ENCODE measurements around the gene TOX2.

Gene TOX2

DNA sequence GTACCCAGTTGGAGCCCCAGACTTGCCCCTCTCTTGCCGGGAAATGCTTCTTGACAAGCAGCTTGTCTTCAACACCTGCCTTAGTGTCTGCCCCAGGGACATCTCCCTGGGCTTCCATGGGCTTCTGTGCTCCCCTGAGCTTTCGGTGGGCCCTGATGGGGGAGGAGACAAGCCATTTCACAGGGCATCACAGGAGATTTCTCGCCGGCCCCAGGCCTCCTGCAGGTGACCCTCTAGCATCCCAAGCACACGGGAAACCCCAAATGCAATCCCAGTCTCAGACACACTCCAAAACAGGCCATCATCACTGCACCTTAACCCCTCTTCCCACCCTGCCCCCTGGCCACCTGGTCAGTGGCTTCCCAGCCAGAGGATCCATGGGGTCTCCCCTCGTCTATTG lies 197.8 kb downstream of the TOX2 start:
- TF ChIP-seq, protein P1, sequence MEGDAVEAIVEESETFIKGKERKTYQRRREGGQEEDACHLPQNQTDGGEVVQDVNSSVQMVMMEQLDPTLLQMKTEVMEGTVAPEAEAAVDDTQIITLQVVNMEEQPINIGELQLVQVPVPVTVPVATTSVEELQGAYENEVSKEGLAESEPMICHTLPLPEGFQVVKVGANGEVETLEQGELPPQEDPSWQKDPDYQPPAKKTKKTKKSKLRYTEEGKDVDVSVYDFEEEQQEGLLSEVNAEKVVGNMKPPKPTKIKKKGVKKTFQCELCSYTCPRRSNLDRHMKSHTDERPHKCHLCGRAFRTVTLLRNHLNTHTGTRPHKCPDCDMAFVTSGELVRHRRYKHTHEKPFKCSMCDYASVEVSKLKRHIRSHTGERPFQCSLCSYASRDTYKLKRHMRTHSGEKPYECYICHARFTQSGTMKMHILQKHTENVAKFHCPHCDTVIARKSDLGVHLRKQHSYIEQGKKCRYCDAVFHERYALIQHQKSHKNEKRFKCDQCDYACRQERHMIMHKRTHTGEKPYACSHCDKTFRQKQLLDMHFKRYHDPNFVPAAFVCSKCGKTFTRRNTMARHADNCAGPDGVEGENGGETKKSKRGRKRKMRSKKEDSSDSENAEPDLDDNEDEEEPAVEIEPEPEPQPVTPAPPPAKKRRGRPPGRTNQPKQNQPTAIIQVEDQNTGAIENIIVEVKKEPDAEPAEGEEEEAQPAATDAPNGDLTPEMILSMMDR (IDR thresholded peaks at IDR 0.05; ENCODE audit: borderline replicate concordance, control extremely low read depth, extremely low read depth, insufficient read depth, missing control alignments) = no peak
- in situ Hi-C loops (cut with MboI; ENCODE audit: low sequenced_read_pairs, unreplicated experiment) = loop anchor here (10.0 kb wide), 1 partner anchor 72 kb away; the partner anchor contains the start of gene JPH2
- no peak for DNase-seq (ENCODE audit: low spot score)

DNA sequence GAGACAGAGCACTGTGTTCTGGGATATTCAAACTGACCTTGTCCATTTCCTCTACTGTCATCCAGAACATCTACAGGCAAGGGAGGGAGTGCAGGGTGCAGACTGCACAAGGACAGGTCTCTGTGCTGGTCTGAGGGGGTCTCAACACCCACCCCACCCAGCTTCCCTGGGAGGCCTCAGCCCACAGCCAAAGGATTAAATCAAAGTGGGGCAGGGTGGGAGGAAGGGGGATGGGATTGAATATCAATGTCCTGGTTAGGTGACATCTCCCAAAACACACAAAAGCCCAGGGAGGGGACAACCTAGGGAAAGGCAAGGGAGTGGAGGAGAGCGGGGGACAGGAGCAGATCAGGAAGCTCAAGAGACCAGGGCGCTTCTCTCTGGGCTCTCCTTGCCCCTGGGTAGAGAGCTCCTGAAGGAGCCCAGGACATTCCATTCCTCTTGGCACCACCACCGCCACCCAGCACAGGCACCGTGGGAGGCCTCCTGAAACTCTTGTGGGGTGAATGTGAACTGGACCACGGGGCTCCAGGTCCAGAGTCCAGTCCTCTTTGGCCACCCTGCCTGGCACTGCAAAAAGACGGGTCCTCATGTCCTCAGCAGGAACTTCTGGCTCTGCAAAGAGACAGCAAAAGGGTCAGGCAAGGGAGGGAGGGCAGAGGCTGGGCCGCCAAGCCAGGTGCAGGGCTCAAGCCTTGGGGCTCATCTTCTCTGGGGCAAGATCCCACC lies 198.4 kb downstream of the TOX2 start:
- TF ChIP-seq, protein P1 (IDR thresholded peaks at IDR 0.05; ENCODE audit: borderline replicate concordance, control extremely low read depth, extremely low read depth, insufficient read depth, missing control alignments) = no peak
- in situ Hi-C loops (cut with MboI; ENCODE audit: low sequenced_read_pairs, unreplicated experiment) = loop anchor here (10.0 kb wide), 1 partner anchor 72 kb away; the partner anchor contains the start of gene JPH2
- no peak for DNase-seq (ENCODE audit: low spot score)

GRCh38 chr20:44113618-44114376 lies 199.1 kb downstream of the TOX2 start:
- TF ChIP-seq, protein P1 (IDR thresholded peaks at IDR 0.05; ENCODE audit: borderline replicate concordance, control extremely low read depth, extremely low read depth, insufficient read depth, missing control alignments) = no peak
- no peak for DNase-seq (ENCODE audit: low spot score)
- in situ Hi-C loops (cut with MboI; ENCODE audit: low sequenced_read_pairs, unreplicated experiment) = loop anchor here (10.0 kb wide), 1 partner anchor 71 kb away; the partner anchor contains the start of gene JPH2

- no peak for DNase-seq (ENCODE audit: low spot score)
- in situ Hi-C loops (cut with MboI; ENCODE audit: low sequenced_read_pairs, unreplicated experiment) = loop anchor here (10.0 kb wide), 1 partner anchor 70 kb away; the partner anchor contains the start of gene JPH2
- TF ChIP-seq, protein P1 (IDR thresholded peaks at IDR 0.05; ENCODE audit: borderline replicate concordance, control extremely low read depth, extremely low read depth, insufficient read depth, missing control alignments) = no peak
Measured at GRCh38 chr20:44115181-44115580, 200.5 kb downstream of the TOX2 start.

- DNase-seq (ENCODE audit: low spot score) = no peak
- TF ChIP-seq, protein P1 (IDR thresholded peaks at IDR 0.05; ENCODE audit: borderline replicate concordance, control extremely low read depth, extremely low read depth, insufficient read depth, missing control alignments) = no peak
- in situ Hi-C loops (cut with MboI; ENCODE audit: low sequenced_read_pairs, unreplicated experiment) = loop anchor here (10.0 kb wide), 1 partner anchor 69 kb away; the partner anchor contains the start of gene JPH2
Measured at GRCh38 chr20:44115762-44116644, 201.4 kb downstream of the TOX2 start.

Data from GM13976 (cell line).